Heart left ventricle (tissue), 16 donors: ENCODE results near the gene IRX6. TPM values are rescaled to one million over a fixed set of nuclear protein-coding genes. Genes with fewer than 3 reads are reported as not detected.

Experiments
- ATAC-seq, 4 donors: fragments of 200-7000 bp; cut with Tn5 transposase; one replicate each; pipeline ENCODE4 v1.9.1; 2020 to 2022; ENCODE audit warnings: moderate library complexity in 4 of 4, mild to moderate bottlenecking in 3 of 4, moderate number of reproducible peaks in 1 of 4
- DNase-seq, 5 donors: peaks; one replicate each; pipeline ENCODE4 v3.0.0-alpha.2; 2020
- H3K27ac ChIP-seq, 12 donors: fragments of 200-600 bp; sonication (generic) in 4 of 12; one replicate each; pipeline versions ENCODE4 v1.5.0 to v1.8.0; 2016 to 2022; ENCODE audit warnings: mild to moderate bottlenecking in 2 of 12
- H3K27me3 ChIP-seq, 9 donors: fragments of 200-600 bp; sonication (generic) in 2 of 9; one replicate each; pipeline versions ENCODE4 v1.5.1 to v1.8.0; 2016 to 2022; ENCODE audit warnings: mild to moderate bottlenecking in 3 of 9
- H3K36me3 ChIP-seq, 9 donors: fragments of 200-600 bp; sonication (generic) in 2 of 9; one replicate each; pipeline versions ENCODE4 v1.5.0 to v1.8.0; 2018 to 2022; ENCODE audit warnings: mild to moderate bottlenecking in 2 of 9
- H3K4me1 ChIP-seq, 12 donors: fragments of 200-600 bp; sonication (generic) in 4 of 12; one replicate each; pipeline versions ENCODE4 v1.5.0 to v1.8.0; 2016 to 2022; ENCODE audit warnings: mild to moderate bottlenecking in 3 of 12
- H3K4me3 ChIP-seq, 12 donors: fragments of 200-600 bp; sonication (generic) in 4 of 12; one replicate each; pipeline versions ENCODE4 v1.5.0 to v1.8.0; 2017 to 2022; ENCODE audit warnings: mild to moderate bottlenecking in 9 of 12, moderate library complexity in 4 of 12
- H3K9me3 ChIP-seq, 12 donors: fragments of 200-600 bp; sonication (generic) in 4 of 12; one replicate each; pipeline versions ENCODE4 v1.5.0 to v1.8.0; 2016 to 2022; ENCODE audit warnings: mild to moderate bottlenecking in 1 of 12
- CTCF ChIP-seq, 12 donors: fragments of 200-600 bp; sonication (generic) in 4 of 12; IDR thresholded peaks; one replicate each; pipeline versions ENCODE4 v1.5.0 to v1.8.0; 2018 to 2022; ENCODE audit warnings: antibody characterized with exemption in 12 of 12, mild to moderate bottlenecking in 5 of 12
- POLR2A ChIP-seq, 2 donors: fragments of 450-650 bp; IDR thresholded peaks; one replicate each; pipeline ENCODE4 v1.6.1; 2017; ENCODE audit warnings: antibody characterized with exemption in 2 of 2, mild to moderate bottlenecking in 2 of 2, moderate library complexity in 2 of 2
- WGBS, 4 donors: extraction: QIAGEN DNeasy Blood & Tissue Kit in 2 of 4; methylation state at CpG; one replicate each; pipeline versions ENCODE4 v1.1.5 to v1.1.7; 2013 to 2018; 5-methylcytosine and 5-hydroxymethylcytosine counted together
- intact Hi-C, 10 donors: fragments of 100-400 bp; cut with DNase I; formaldehyde crosslinking; loops; one replicate each; pipeline versions ENCODE4 v1.11.1 to v1.14.2; 2022
- polyA plus RNA-seq, 2 donors: library from polyadenylated mRNA; stranded (reverse); fragments of 200-250 nt; gene quantifications; one replicate each; pipeline ENCODE4 v1.2.3, GENCODE V29; 2013
- total RNA-seq, 9 donors: library from RNA; depleted of rRNA in 2 of 9; stranded (reverse); fragments of >200 nt in 2 of 9; fragmentation: NEBNext Ultra II Directional in 3 of 9; extraction: Animal tissue kit (Norgen Biotek cat#: 25700) in 3 of 9; gene quantifications; one replicate each; pipeline versions ENCODE4 v1.1.0 to v1.2.4, GENCODE V29; 2016 to 2023
- donor health status: ischemic (EF 13 %, LVEDD 7.1; RV severe dilation, severe dysfunction).
- donor health status: healthy with polysubstance abuse.
- donor health status: DM: no; HTN: yes; CAD: no.
- donor health status: DM: no; HTN: no; CAD: no.
- donor health status: ischemic (EF 25% LVEDD 6.9; RV normal size, moderate dysfunction).
- donor health status: ischemic (EF 25% LVEDD 5.7; RV mildly dilated, moderate dysfunction).
- donor health status: healthy.
- donor health status: DM: yes; HTN: yes; CAD: no.
- donor health status: ischemic (EF 35%, LVEDD 5.7; RV mildly dilated, moderate dysfunction).
- donor health status: nonischemic (EF 11% LVEDD 7.7; RV severe dilation, severe dysfunction).
- donor health status: DM: yes; HTN: yes; CAD: no.
- donor health status: PGD.
- donor health status: ischemic (EF 29% LVEDD 5.4; RV normal size, mild dysfunction).
- donor health status: nonischemic (EF 23%, LVEDD 6.1; RV moderate dilation, normal function).

IRX6 gene
- total and polyA plus RNA-seq, 11 donors = 0.96 to 48.4 (median 12.4) TPM

- Histone ChIP-seq H3K4me1 (peaks cover 0 to 15% (median 0%) of the 10 kb centered on the region in 12 donors), H3K36me3 (peaks cover 0 to 19% (median 0%) of the 10 kb centered on the region in 9 donors), H3K27ac (no peak overlapping the region), H3K27me3 (peaks cover 0 to 39% (median 16%) of the 10 kb centered on the region in 9 donors), H3K9me3 (no peaks in the 10 kb centered on the region), H3K4me3 (no peak overlapping the region)
- TF ChIP-seq CTCF (IDR thresholded peaks at IDR 0.05) (no peak), POLR2A (IDR thresholded peaks at IDR 0.05) (no peak)
- DNase-seq (no peak), ATAC-seq (no peak)
- intact Hi-C loops = no loop called here
- WGBS, 4 donors = 79 to 83% (median 80%) methylated on average over 2 of the region's 2 CpGs
These were observed 9.7 kb downstream of the IRX6 start for GRCh38 chr16:55333684-55334083.

DNA sequence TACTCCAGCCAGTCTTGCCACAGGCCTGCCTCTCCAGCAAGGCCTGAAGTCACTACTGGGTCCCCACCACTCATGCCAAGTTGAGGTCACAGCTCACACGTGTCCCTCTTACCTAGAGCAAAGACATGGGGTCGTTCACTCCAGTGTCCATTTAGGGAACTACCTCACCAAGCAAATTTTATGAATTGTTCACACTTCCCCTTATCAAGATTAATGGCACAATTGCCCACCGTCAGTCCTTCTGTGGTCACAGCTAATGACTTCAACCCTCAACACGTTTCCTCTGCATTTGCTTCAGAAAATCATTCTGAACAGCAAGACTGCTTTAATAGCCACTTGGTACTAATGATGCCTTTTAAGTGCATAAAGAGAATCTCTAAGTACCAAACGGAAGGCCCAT lies 14.6 kb downstream of the IRX6 start:
- DNase-seq (no peak), ATAC-seq (no peak)
- Histone ChIP-seq H3K36me3 (no peaks in the 10 kb centered on the region), H3K4me1 (no peaks in the 10 kb centered on the region), H3K9me3 (no peaks in the 10 kb centered on the region), H3K27ac (no peak overlapping the region), H3K27me3 (peaks cover 0 to 3% (median 0%) of the 10 kb centered on the region in 9 donors), H3K4me3 (no peak overlapping the region)
- 71 to 81% (median 72%) methylated on average over 5 of the region's 5 CpGs for WGBS, 4 donors
- no peak for TF ChIP-seq POLR2A (IDR thresholded peaks at IDR 0.05)
- intact Hi-C loops = no loop called here

GRCh38 chr16:55340445-55340844 lies 16.4 kb downstream of the IRX6 start:
- DNase-seq (no peak), ATAC-seq (no peak)
- intact Hi-C loops = no loop called here
- Histone ChIP-seq H3K4me3 (no peak overlapping the region), H3K27ac (no peak overlapping the region), H3K4me1 (no peaks in the 10 kb centered on the region), H3K9me3 (no peaks in the 10 kb centered on the region), H3K27me3 (peaks cover 0 to 4% (median 0%) of the 10 kb centered on the region in 9 donors), H3K36me3 (no peaks in the 10 kb centered on the region)
- 85 to 94% (median 90%) methylated on average over 1 of the region's 1 CpG for WGBS, 4 donors
- no peak for TF ChIP-seq CTCF (IDR thresholded peaks at IDR 0.05)
- no peak for TF ChIP-seq POLR2A (IDR thresholded peaks at IDR 0.05)

DNA sequence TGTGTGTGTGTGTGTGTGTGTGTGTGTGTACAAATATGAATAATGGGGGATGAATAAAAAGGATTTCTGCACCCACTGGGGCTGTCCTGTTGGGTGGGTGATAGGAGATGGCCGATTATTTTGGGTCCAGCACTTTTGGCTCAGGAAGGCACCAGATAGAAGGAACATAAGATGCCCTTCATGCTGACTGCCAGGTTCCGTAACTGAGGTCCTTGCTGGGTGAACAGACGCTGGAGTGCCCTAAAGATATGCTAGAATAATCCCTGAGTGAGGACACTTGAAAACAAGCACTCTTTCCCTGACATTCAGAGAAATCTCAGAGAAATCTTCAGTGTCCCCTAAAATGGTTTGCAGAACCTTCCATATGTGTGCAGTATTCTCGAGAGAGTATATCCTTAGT lies 17.7 kb downstream of the IRX6 start:
- H3K36me3 ChIP-seq = no peaks in the 10 kb centered on the region
- WGBS, 4 donors = 63 to 78% (median 71%) methylated on average over 4 of the region's 4 CpGs
- H3K4me1 ChIP-seq = no peaks in the 10 kb centered on the region
- peaks cover 0 to 4% (median 0%) of the 10 kb centered on the region in 9 donors for H3K27me3 ChIP-seq
- intact Hi-C loops = no loop called here
- DNase-seq (no peak), ATAC-seq (no peak)
- TF ChIP-seq CTCF (IDR thresholded peaks at IDR 0.05) (no peak), POLR2A (IDR thresholded peaks at IDR 0.05) (no peak)
- H3K9me3 ChIP-seq = no peaks in the 10 kb centered on the region
- H3K4me3 ChIP-seq = no peak overlapping the region
- H3K27ac ChIP-seq = no peak overlapping the region

GRCh38 chr16:55346475-55346874 lies 22.5 kb downstream of the IRX6 start:
- ATAC-seq = no peak
- Histone ChIP-seq H3K9me3 (no peaks in the 10 kb centered on the region), H3K4me1 (no peaks in the 10 kb centered on the region), H3K4me3 (no peak overlapping the region), H3K36me3 (no peaks in the 10 kb centered on the region), H3K27ac (no peak overlapping the region), H3K27me3 (peaks cover 0 to 4% (median 0%) of the 10 kb centered on the region in 9 donors)
- WGBS, 4 donors = 86 to 91% (median 89%) methylated on average over 6 of the region's 6 CpGs
- no peak for DNase-seq
- intact Hi-C loops = no loop called here
- TF ChIP-seq POLR2A (IDR thresholded peaks at IDR 0.05) = no peak
- no peak for TF ChIP-seq CTCF (IDR thresholded peaks at IDR 0.05)
